ENCODE results near the gene SUSD6.

Gene SUSD6

GRCh38 chr14:69648480-69649451 is 37.4 kb downstream of the SUSD6 start:
- TF ChIP-seq, protein P1, sequence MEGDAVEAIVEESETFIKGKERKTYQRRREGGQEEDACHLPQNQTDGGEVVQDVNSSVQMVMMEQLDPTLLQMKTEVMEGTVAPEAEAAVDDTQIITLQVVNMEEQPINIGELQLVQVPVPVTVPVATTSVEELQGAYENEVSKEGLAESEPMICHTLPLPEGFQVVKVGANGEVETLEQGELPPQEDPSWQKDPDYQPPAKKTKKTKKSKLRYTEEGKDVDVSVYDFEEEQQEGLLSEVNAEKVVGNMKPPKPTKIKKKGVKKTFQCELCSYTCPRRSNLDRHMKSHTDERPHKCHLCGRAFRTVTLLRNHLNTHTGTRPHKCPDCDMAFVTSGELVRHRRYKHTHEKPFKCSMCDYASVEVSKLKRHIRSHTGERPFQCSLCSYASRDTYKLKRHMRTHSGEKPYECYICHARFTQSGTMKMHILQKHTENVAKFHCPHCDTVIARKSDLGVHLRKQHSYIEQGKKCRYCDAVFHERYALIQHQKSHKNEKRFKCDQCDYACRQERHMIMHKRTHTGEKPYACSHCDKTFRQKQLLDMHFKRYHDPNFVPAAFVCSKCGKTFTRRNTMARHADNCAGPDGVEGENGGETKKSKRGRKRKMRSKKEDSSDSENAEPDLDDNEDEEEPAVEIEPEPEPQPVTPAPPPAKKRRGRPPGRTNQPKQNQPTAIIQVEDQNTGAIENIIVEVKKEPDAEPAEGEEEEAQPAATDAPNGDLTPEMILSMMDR (IDR thresholded peaks at IDR 0.05; ENCODE audit: unreplicated experiment in 3 of 3), result no peak
- Mint-ChIP-seq H3K4me1 (peaks cover 63% of the 10 kb centered on the region), H3K9me3 (no peaks in the 10 kb centered on the region), H3K36me3 (ENCODE audit: low read depth) (peaks cover 14% of the 10 kb centered on the region), H3K27ac (peak overlapping the region; percentile 78 to 83 (median 82)), H3K27me3 (ENCODE audit: low read depth) (no peaks in the 10 kb centered on the region), H3K4me3 (no peak overlapping the region)

GRCh38 chr14:69650948-69651369 is 39.6 kb downstream of the SUSD6 start:
- Mint-ChIP-seq H3K27me3 (ENCODE audit: low read depth) (no peaks in the 10 kb centered on the region), H3K36me3 (ENCODE audit: low read depth) (peaks cover 3% of the 10 kb centered on the region), H3K9me3 (no peaks in the 10 kb centered on the region), H3K27ac (peak overlapping the region; percentile 59 to 82 (median 78)), H3K4me1 (peaks cover 56% of the 10 kb centered on the region), H3K4me3 (peak overlapping the region in 2 of 3 experiments; percentile 12 to 31)
- TF ChIP-seq, protein P1 (IDR thresholded peaks at IDR 0.05; ENCODE audit: unreplicated experiment in 3 of 3), result no peak

GRCh38 chr14:69651664-69652063 is 40.3 kb downstream of the SUSD6 start:
- Mint-ChIP-seq H3K27ac (peak overlapping the region; percentile 59 to 82 (median 78)), H3K9me3 (no peaks in the 10 kb centered on the region), H3K4me3 (no peak overlapping the region), H3K4me1 (peaks cover 52% of the 10 kb centered on the region), H3K36me3 (ENCODE audit: low read depth) (no peaks in the 10 kb centered on the region), H3K27me3 (ENCODE audit: low read depth) (no peaks in the 10 kb centered on the region)
- TF ChIP-seq, protein P1 (IDR thresholded peaks at IDR 0.05; ENCODE audit: unreplicated experiment in 3 of 3), result no peak

- TF ChIP-seq, protein P1 (IDR thresholded peaks at IDR 0.05; ENCODE audit: unreplicated experiment in 3 of 3), result no peak
- peaks cover 52% of the 10 kb centered on the region for H3K4me1 Mint-ChIP-seq
- peak overlapping the region; percentile 22 to 29 (median 29) for H3K27ac Mint-ChIP-seq
- H3K36me3 Mint-ChIP-seq (ENCODE audit: low read depth), result no peaks in the 10 kb centered on the region
- H3K27me3 Mint-ChIP-seq (ENCODE audit: low read depth), result no peaks in the 10 kb centered on the region
- H3K9me3 Mint-ChIP-seq, result no peaks in the 10 kb centered on the region
- H3K4me3 Mint-ChIP-seq, result no peak overlapping the region
These were observed 41.7 kb downstream of the SUSD6 start for GRCh38 chr14:69652942-69653684.

GRCh38 chr14:69654116-69654515 is 42.7 kb downstream of the SUSD6 start:
- Mint-ChIP-seq H3K4me3 (no peak overlapping the region), H3K27me3 (ENCODE audit: low read depth) (no peaks in the 10 kb centered on the region), H3K27ac (peak overlapping the region; percentile 3 to 12 (median 9)), H3K9me3 (no peaks in the 10 kb centered on the region), H3K4me1 (peaks cover 50% of the 10 kb centered on the region), H3K36me3 (ENCODE audit: low read depth) (peaks cover 6% of the 10 kb centered on the region)
- TF ChIP-seq, protein P1 (IDR thresholded peaks at IDR 0.05; ENCODE audit: unreplicated experiment in 3 of 3), result no peak

Measured in nephron (organoid).